ENCODE measurements around the gene CAMKK2. TPM values are rescaled to one million over a fixed set of nuclear protein-coding genes. Genes with fewer than 3 reads are reported as not detected.
"Not testable (repeated sequence)": the region's sequence is repeated elsewhere in the genome, so short reads cannot be mapped to it uniquely, and the experiment has no call there.

CAMKK2 gene
- total RNA-seq, 1 experiment from 2014 or later = 11.7 TPM

DNA sequence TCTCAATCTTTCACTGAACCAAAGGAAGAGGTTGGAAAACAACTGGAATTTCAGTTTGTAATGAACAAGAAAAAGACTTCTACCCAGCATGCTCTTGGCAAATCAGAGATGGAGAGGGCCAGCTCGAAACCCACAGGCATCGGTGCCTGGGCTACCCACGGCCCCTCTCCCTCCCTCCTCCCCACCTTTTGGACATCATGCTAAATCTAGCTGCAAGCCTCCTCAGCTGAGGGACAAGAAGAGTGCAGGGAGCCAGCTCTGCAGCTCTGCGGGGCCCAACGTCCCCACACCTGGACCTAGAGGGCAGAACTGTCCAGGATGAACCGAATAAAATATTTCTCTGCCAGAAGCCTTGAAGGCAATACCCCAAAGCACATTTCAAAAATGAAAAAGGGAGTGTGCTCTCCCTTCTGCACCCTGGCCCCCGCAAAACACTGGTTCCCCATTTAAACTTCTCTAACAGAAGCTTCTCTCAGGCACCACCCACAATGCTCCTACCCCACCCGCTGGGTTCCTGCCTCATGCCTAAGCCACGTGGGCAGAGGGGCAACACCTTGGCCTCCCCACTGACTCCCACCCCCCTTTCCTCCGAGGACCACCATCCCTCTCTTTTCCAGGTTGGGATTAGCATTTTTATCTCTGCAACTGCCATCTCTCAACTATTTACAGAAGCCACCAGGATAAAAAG lies 8.2 kb downstream of the CAMKK2 start:
- H3K79me2 ChIP-seq (ENCODE audit: low read length) = peaks cover 36% of the 10 kb centered on the region
- H3K27ac ChIP-seq (ENCODE audit: low read length) = no peak overlapping the region
- no peak for DNase-seq
- H3K9me2 ChIP-seq (replicated peaks; ENCODE audit: insufficient read depth, low read length) = no peaks in the 10 kb centered on the region
- no peak overlapping the region for H3K4me2 ChIP-seq (ENCODE audit: low read depth, low read length, poor library complexity, severe bottlenecking)
- no peaks in the 10 kb centered on the region for H3K9me3 ChIP-seq (ENCODE audit: low read length)
- H3K27me3 ChIP-seq (ENCODE audit: low read length) = no peaks in the 10 kb centered on the region
- H4K20me1 ChIP-seq (ENCODE audit: insufficient read depth, low read depth, low read length) = no peaks in the 10 kb centered on the region
- H2AFZ ChIP-seq (ENCODE audit: low read length) = no peak overlapping the region
- H3K9ac ChIP-seq (ENCODE audit: low read length) = no peak overlapping the region
- no peaks in the 10 kb centered on the region for H3K36me3 ChIP-seq (ENCODE audit: insufficient read depth, low read length)
- H3K4me3 ChIP-seq (ENCODE audit: low read length) = no peak overlapping the region
- no peaks in the 10 kb centered on the region for H3K4me1 ChIP-seq (ENCODE audit: low read length)

GRCh38 chr12:121287267-121287954 lies 9.1 kb downstream of the CAMKK2 start:
- Histone ChIP-seq H2AFZ (ENCODE audit: low read length) (no peak overlapping the region), H3K27ac (ENCODE audit: low read length) (no peak overlapping the region), H3K9me2 (replicated peaks; ENCODE audit: insufficient read depth, low read length) (no peaks in the 10 kb centered on the region), H3K79me2 (ENCODE audit: low read length) (peaks cover 33% of the 10 kb centered on the region), H3K27me3 (ENCODE audit: low read length) (no peaks in the 10 kb centered on the region), H3K36me3 (ENCODE audit: insufficient read depth, low read length) (no peaks in the 10 kb centered on the region), H3K4me3 (ENCODE audit: low read length) (no peak overlapping the region), H3K4me1 (ENCODE audit: low read length) (no peaks in the 10 kb centered on the region), H4K20me1 (ENCODE audit: insufficient read depth, low read depth, low read length) (no peaks in the 10 kb centered on the region), H3K4me2 (ENCODE audit: low read depth, low read length, poor library complexity, severe bottlenecking) (no peak overlapping the region), H3K9ac (ENCODE audit: low read length) (no peak overlapping the region), H3K9me3 (ENCODE audit: low read length) (no peaks in the 10 kb centered on the region)
- DNase-seq = no peak

- Histone ChIP-seq H3K4me2 (ENCODE audit: low read depth, low read length, poor library complexity, severe bottlenecking) (no peak overlapping the region), H4K20me1 (ENCODE audit: insufficient read depth, low read depth, low read length) (no peaks in the 10 kb centered on the region), H3K4me3 (ENCODE audit: low read length) (no peak overlapping the region), H3K4me1 (ENCODE audit: low read length) (no peaks in the 10 kb centered on the region), H3K9me3 (ENCODE audit: low read length) (no peaks in the 10 kb centered on the region), H3K36me3 (ENCODE audit: insufficient read depth, low read length) (no peaks in the 10 kb centered on the region), H3K27ac (ENCODE audit: low read length) (no peak overlapping the region), H3K79me2 (ENCODE audit: low read length) (peaks cover 30% of the 10 kb centered on the region), H3K9me2 (replicated peaks; ENCODE audit: insufficient read depth, low read length) (no peaks in the 10 kb centered on the region), H3K9ac (ENCODE audit: low read length) (no peak overlapping the region), H3K27me3 (ENCODE audit: low read length) (no peaks in the 10 kb centered on the region), H2AFZ (ENCODE audit: low read length) (no peak overlapping the region)
- DNase-seq = no peak
Observed at GRCh38 chr12:121285856-121286255, 10.7 kb downstream of the CAMKK2 start.

DNA sequence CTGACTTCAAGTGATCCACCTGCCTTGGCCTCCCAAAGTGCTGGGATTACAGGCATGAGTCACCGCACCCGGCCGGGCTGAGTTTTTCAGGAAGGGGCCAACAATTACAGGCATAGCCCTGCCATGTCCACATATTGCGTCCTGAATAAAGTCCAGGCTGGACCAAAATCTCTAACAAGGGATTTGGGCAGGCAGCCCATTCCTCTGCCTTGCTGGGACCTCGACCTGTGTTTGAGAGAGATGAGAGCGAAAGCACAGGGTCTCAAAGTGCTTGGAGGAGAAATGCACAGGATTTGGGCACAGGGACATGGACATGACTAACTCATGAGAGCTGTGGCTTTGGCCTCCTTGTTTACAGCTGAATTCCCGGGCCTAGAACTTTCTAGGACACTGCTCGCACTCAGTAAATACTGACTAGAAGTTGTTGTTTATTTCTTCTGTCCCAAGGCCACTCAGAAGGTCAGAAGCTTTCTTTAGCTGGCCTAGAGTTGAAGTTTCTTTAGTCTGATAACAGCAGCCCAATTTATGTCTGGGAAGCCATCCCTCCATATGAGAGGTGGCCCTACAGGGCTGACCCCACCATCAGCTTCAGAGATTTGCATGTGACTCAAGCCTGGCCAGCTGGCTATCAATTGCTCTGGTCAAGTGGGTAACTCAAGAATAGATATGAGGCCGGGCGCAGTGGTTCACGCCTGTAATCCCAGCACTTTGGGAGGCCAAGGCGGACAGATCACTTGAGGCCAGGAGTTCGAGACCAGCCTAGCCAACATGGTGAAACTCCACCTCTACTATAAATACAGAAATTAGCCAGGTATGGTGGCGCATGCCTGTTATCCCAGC lies 11.7 kb downstream of the CAMKK2 start:
- Histone ChIP-seq H3K4me2 (ENCODE audit: low read depth, low read length, poor library complexity, severe bottlenecking) (no peak overlapping the region), H3K79me2 (ENCODE audit: low read length) (peaks cover 26% of the 10 kb centered on the region), H3K36me3 (ENCODE audit: insufficient read depth, low read length) (no peaks in the 10 kb centered on the region), H4K20me1 (ENCODE audit: insufficient read depth, low read depth, low read length) (no peaks in the 10 kb centered on the region), H3K9me3 (ENCODE audit: low read length) (no peaks in the 10 kb centered on the region), H3K27me3 (ENCODE audit: low read length) (no peaks in the 10 kb centered on the region), H3K4me1 (ENCODE audit: low read length) (no peaks in the 10 kb centered on the region), H3K9me2 (replicated peaks; ENCODE audit: insufficient read depth, low read length) (no peaks in the 10 kb centered on the region), H3K9ac (ENCODE audit: low read length) (no peak overlapping the region), H3K27ac (ENCODE audit: low read length) (no peak overlapping the region), H3K4me3 (ENCODE audit: low read length) (no peak overlapping the region), H2AFZ (ENCODE audit: low read length) (no peak overlapping the region)
- no peak for DNase-seq

DNA sequence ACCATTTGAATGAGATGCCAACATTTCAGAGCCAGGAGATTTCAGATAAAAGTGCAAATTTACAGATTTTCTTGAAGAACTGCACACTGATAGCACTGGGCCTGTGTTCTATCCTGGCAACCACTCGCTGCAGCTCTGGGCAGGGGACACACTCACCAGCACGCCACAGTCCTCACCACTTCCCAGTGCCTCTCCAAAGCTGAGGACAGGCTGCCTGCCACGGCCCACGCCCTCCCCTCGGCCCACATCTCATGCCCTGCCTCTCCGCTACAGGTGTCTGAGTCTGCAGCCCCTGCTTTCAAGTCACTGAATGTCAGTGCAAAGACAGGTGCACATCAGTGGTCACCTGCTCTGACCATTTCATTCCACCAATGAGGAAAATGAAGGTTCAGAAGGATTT lies 12.7 kb downstream of the CAMKK2 start:
- H3K36me3 ChIP-seq (ENCODE audit: insufficient read depth, low read length) = no peaks in the 10 kb centered on the region
- no peaks in the 10 kb centered on the region for H3K27me3 ChIP-seq (ENCODE audit: low read length)
- peaks cover 22% of the 10 kb centered on the region for H3K79me2 ChIP-seq (ENCODE audit: low read length)
- H3K4me2 ChIP-seq (ENCODE audit: low read depth, low read length, poor library complexity, severe bottlenecking) = no peak overlapping the region
- no peak overlapping the region for H3K4me3 ChIP-seq (ENCODE audit: low read length)
- no peaks in the 10 kb centered on the region for H3K4me1 ChIP-seq (ENCODE audit: low read length)
- no peaks in the 10 kb centered on the region for H3K9me3 ChIP-seq (ENCODE audit: low read length)
- H2AFZ ChIP-seq (ENCODE audit: low read length) = no peak overlapping the region
- H3K9me2 ChIP-seq (replicated peaks; ENCODE audit: insufficient read depth, low read length) = no peaks in the 10 kb centered on the region
- DNase-seq = no peak
- H3K9ac ChIP-seq (ENCODE audit: low read length) = no peak overlapping the region
- H3K27ac ChIP-seq (ENCODE audit: low read length) = no peak overlapping the region
- H4K20me1 ChIP-seq (ENCODE audit: insufficient read depth, low read depth, low read length) = no peaks in the 10 kb centered on the region

DNA sequence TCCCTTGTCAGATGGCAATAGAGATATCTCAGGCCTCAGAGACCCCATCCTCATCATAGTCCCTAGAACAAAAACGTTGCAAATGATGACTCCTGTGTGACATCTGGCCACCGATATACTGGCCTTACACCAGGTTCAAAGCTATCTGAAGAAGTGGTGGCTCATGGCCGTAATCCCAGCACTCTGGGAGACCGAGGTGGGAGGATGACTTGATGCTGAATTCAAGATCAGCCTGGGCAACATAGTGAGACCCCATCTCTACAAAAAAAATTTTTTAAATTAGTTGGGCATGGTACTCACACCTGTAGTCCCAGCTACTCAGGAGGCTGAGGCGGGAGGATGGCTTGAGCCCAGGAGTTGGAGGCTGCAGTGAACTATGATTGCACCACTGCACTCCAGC lies 13.1 kb downstream of the CAMKK2 start:
- Histone ChIP-seq H3K79me2 (ENCODE audit: low read length) (peaks cover 23% of the 10 kb centered on the region), H3K4me2 (ENCODE audit: low read depth, low read length, poor library complexity, severe bottlenecking) (no peak overlapping the region), H4K20me1 (ENCODE audit: insufficient read depth, low read depth, low read length) (no peaks in the 10 kb centered on the region), H3K36me3 (ENCODE audit: insufficient read depth, low read length) (no peaks in the 10 kb centered on the region), H3K27ac (ENCODE audit: low read length) (no peak overlapping the region), H3K9ac (ENCODE audit: low read length) (no peak overlapping the region), H3K27me3 (ENCODE audit: low read length) (no peaks in the 10 kb centered on the region), H3K4me3 (ENCODE audit: low read length) (no peak overlapping the region), H3K4me1 (ENCODE audit: low read length) (no peaks in the 10 kb centered on the region), H3K9me3 (ENCODE audit: low read length) (no peaks in the 10 kb centered on the region), H3K9me2 (replicated peaks; ENCODE audit: insufficient read depth, low read length) (no peaks in the 10 kb centered on the region), H2AFZ (ENCODE audit: low read length) (no peak overlapping the region)
- DNase-seq = no peak

DNA sequence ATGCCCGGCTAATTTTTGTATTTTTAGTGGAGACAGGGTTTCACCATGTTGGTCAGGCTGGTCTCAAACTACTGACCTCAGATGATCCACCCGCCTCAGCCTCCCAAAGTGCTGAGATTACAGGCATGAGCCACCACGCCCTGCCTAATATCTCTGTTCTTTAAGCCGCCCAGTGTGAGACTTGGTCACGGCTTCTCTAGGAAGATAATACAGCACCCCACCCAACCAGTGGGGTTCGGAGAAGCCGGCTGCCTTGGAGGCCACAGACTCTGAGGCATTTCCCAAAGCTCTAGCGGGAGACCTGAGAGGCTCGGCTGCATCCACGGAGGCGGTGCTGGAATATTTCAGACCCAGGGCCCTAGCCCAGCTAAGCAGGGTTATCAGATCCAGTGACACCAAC lies 13.6 kb downstream of the CAMKK2 start:
- H3K36me3 ChIP-seq (ENCODE audit: insufficient read depth, low read length); H3K27ac ChIP-seq (ENCODE audit: low read length); H3K9me3 ChIP-seq (ENCODE audit: low read length); H3K27me3 ChIP-seq (ENCODE audit: low read length); H3K4me1 ChIP-seq (ENCODE audit: low read length); H3K4me3 ChIP-seq (ENCODE audit: low read length); H2AFZ ChIP-seq (ENCODE audit: low read length); DNase-seq; H3K9ac ChIP-seq (ENCODE audit: low read length); H3K4me2 ChIP-seq (ENCODE audit: low read depth, low read length, poor library complexity, severe bottlenecking); H3K9me2 ChIP-seq (replicated peaks; ENCODE audit: insufficient read depth, low read length); H4K20me1 ChIP-seq (ENCODE audit: insufficient read depth, low read depth, low read length): not testable (repeated sequence)
- peaks cover 24% of the 10 kb centered on the region for H3K79me2 ChIP-seq (ENCODE audit: low read length)

GRCh38 chr12:121282072-121282742 lies 14.3 kb downstream of the CAMKK2 start:
- no peaks in the 10 kb centered on the region for H3K9me3 ChIP-seq (ENCODE audit: low read length)
- H3K9me2 ChIP-seq (replicated peaks; ENCODE audit: insufficient read depth, low read length) = no peaks in the 10 kb centered on the region
- H3K4me3 ChIP-seq (ENCODE audit: low read length) = no peak overlapping the region
- DNase-seq = no peak
- H3K9ac ChIP-seq (ENCODE audit: low read length) = no peak overlapping the region
- peaks cover 28% of the 10 kb centered on the region for H3K79me2 ChIP-seq (ENCODE audit: low read length)
- no peak overlapping the region for H3K4me2 ChIP-seq (ENCODE audit: low read depth, low read length, poor library complexity, severe bottlenecking)
- H3K36me3 ChIP-seq (ENCODE audit: insufficient read depth, low read length) = no peaks in the 10 kb centered on the region
- no peak overlapping the region for H2AFZ ChIP-seq (ENCODE audit: low read length)
- H3K27me3 ChIP-seq (ENCODE audit: low read length) = no peaks in the 10 kb centered on the region
- H3K27ac ChIP-seq (ENCODE audit: low read length) = no peak overlapping the region
- H4K20me1 ChIP-seq (ENCODE audit: insufficient read depth, low read depth, low read length) = no peaks in the 10 kb centered on the region
- no peaks in the 10 kb centered on the region for H3K4me1 ChIP-seq (ENCODE audit: low read length)

Data from Karpas-422 (cell line).